Stimulated activated CD4-positive, alpha-beta T cell treated with anti-CD3 and anti-CD28 coated beads, Interleukin-1b, Interleukin-23, amount 100 ng/mL, for 4 hours (primary cell): Measurements from ENCODE around the gene SEMA4D.

ENCODE experiments used
- DNase-seq, 2 donors: peaks; one replicate each; pipeline ENCODE4 v3.0.0-alpha.2; 2020; ENCODE audit warnings: low read depth in 2 of 2

The SEMA4D gene

DNA sequence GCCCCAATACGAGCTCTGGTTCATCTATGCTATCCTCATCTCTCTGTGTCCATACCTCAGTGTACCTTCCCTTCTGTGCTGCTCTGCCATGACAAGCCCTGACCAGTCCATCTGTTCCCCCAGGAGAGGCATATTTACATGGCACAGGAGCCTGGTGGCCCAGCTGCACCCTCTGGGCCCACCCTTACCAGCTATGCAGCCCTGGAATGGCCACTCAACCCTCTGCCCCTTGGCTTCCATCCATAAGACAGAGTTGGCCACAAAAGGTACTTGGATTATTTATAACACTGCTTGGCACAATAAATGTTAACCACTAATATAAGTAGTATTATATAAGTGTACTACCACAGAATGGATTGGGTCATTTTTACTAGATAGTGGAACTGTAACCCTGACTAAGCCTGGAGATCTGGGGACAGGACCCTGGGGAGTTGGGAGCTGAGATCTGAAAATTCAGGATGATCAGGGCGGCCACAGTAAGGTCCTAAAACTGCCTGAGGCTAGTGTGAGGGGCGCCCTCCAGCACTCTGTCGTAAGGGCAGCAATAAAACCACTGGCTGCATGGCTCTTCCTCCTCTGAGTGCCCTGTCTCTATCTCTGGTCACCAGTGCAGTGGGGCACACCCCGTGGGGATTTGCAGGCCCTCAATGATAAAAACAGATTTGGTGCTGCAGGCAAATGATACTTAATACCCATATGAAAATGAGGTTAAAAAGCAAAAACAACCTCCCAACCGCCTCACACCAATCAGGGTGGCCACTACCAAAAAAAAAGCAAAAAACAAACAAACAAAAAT lies 65.8 kb downstream of the SEMA4D start:
- no peak for DNase-seq

DNA sequence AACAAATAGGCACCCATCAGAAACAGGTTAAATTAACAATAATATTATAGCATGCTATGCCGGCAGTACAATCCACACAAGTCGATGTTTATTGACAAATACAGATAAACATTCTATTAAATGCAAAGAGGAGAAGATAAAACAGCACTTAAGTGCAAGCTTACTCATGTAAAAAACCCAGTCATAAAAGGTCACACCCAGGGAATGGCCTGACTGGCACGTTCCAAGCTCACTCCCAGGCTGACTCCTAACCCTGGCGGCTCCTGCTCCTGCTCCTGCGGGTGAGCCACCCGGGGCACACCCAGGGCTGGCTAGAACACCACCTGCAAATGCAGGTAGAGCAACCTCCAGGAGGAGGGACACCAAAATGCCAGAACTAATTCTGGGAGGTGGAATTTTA lies 66.9 kb downstream of the SEMA4D start:
- DNase-seq, result no peak

DNA sequence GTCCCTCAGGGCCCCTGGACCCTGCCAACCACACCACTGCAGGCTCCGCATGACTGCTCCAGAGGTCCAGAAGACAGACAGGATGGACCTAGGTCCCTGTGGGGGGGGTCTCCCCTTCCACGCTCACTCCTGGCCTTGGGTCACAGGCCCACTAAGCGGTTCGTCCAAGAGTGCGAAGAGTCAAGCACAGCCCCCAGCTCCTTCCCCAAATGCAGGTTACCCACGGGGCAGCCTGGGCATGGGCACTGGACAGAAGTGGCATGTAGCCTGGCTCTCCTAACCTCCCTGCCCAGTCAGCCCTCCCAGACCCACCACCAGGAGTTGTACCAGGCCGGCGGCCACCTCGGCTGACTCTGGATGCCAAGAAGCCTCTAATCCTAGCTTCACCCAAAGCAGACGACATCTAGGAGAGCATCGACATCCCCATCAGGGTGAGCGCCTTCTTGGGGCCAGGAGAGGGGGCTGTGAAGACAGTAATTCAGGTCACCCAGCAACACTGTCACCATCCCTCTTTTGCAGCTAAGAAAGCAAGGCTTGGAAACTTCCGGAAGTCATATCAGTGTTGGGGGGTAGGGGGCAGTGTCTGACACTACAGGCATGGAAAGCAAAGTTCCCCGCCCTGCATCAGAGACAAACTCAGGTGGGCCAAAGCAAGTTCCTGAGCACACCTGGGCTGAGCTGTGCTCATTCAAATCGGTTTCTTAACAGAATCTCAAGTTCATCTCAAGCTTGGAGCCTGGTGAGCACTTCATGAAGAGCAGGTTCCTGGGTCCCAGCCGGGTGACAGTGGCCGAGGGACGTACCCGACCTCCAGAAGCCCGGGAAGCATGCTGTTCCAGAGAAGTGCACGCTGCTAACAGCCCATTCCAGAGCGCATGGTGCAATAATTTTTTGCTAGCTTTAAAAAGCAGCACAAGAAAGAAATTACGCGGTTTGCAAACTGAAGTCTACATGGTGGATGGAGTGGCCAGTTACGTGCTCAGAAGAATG lies 68.7 kb downstream of the SEMA4D start:
- peak in 1 of 2 donors; percentile 57 for DNase-seq

DNA sequence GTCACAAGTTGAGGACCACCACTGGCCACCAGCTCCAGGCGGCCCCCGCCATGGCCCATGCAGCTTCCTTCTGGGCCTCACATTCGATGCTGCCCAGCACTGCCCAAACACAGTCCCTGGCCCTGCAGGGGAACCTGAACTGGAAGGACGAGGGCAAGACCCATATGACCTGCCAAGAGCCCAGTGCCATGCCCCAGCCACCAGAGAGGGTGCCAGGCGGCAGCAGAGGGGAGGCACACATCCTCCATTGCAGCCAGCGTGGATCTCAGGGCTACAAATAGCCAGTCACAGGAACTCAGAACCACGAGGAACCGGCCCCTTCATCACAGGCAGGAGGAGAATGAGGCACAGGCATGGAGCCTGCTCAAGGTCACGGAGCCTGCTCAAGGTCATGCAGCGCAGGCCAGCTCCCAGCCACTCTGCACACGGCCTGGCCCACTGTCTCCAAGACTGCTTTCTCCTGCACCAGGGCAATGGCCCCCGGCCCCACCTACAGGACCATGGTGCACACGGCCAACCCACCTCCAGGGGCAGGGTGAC lies 69.6 kb downstream of the SEMA4D start:
- no peak for DNase-seq

DNA sequence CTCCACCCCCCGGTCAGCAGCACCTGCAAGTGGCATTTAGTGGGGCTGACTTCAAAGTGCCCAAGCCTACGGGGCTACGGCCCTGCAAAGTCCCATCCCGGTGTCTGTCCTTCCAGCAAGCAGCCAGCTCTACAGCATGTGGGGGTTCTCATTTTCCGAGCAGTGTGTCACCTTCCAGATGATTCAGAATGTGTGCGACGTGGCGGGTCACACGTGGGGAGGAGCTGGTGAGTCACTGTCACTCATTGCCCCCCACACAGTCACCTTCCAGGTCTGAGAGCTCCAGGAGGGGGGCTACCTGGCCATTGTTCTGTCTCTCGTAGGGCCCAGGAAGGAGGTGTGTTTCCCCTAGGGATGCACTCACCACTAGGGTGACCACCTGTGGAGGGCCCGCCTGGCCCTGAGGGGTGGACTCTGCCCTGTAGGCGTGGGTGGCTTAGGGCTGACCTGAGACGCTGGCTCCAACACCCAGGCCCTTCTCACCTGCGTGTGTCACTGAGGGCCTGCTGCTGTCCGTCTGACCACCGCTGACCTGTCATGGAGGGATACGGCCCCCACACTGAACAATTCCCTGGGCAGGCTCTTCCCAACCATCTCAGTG lies 70.2 kb downstream of the SEMA4D start:
- DNase-seq, result peak; percentile 65 to 75

- DNase-seq, result no peak
Observed at GRCh38 chr9:89426384-89426961, 71.4 kb downstream of the SEMA4D start.

DNA sequence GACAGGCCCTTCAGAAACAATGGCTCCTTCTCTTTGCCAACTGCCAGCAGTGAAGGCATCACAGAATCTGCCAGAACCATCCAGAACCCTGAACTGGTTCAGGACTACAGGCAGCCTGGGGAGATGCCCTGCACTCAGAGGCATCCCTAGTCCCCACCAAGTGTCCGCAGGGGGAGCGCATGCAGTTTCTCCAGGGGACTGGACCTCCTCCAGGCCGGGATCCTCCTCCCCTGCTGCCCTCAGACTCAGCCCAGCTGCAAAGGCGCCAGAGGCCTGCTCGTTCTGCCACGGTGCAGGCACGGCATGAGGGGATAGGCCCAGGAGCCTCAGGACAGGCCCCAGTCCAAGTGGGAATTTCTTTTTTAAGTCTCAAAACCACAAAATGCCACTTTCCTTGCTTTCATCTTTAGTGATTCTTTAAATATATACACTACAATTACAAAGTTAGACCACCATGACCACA lies 72.0 kb downstream of the SEMA4D start:
- DNase-seq, result no peak

DNA sequence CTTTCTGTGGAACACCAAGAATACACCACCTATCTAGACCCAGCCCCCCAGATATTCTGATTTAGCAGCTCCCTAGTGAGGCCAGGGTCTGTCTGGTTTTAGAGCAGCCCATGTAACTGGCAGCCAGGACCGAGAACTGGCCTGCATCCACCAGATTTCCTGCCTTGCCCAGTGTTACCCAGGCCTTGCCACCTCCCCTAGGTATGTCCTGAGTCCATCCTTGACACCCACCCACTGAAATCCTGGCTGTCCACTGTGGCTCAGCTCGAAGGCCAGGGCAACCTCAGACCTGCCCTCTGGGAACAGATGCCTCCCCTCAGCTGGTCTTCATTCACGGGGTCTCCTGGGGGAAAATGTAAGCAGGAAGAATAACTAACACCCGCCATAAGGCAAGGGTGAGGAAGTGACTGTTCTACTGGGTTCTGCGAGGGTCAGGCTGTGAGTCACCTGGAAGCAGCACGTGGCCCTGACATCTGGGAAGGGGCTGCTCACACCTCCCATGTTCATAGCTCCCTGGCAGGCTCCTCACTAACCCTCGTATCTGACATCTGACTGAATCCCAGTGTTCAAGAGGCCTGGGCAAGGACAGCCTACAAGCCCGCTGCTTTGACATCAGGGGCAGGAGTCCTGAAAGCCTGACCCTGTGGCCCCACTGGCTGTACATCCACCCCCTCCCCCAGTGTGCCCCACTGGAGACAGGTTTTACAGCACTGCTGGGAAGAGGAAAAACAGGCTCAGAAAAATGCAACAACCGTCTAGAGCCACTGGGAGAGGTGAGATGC lies 72.7 kb downstream of the SEMA4D start:
- DNase-seq, result no peak

DNA sequence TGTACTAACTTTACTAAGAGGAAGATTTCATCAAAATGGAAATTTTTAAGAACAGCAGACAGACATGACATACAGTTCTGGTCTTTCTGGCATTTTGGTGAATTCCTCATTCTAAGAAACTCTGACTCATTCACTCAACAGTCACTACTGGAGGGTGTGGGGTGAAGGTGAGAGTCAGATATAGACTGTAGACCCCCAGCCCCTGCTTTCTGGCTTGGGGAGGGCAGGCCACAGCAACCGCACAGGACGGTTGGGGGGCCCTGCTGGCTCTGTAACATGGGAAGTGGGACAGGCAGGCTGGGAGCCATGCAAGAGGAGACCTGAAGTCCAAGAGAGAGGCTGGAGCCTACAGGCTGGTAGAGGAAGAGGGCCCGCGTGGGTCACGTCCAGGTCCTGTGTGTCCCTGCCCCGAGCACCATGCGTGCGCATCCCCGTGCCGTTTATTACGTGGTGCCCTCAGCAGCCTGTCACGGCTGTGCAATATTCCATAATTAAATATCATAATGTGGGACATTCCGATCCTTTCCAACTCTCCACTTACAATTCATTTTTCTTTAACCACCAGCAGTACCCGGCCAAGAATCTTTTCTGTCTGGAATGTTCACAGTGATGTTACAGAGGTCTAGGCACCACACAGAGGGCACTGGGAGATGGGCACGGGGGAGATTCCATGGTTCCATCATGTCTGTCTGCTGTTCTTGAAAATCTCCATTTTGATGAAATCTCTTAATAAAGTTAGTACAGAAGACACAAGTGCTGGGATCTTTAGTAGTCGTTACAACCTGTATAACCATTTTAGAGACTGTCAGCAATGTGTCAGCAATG lies 75.5 kb downstream of the SEMA4D start:
- peak in 1 of 2 donors; percentile 51 for DNase-seq

- DNase-seq, result peak; percentile 49 to 60
Observed at GRCh38 chr9:89421595-89421994, 76.3 kb downstream of the SEMA4D start.

- DNase-seq, result no peak
Observed at GRCh38 chr9:89420397-89421178, 77.3 kb downstream of the SEMA4D start.

DNA sequence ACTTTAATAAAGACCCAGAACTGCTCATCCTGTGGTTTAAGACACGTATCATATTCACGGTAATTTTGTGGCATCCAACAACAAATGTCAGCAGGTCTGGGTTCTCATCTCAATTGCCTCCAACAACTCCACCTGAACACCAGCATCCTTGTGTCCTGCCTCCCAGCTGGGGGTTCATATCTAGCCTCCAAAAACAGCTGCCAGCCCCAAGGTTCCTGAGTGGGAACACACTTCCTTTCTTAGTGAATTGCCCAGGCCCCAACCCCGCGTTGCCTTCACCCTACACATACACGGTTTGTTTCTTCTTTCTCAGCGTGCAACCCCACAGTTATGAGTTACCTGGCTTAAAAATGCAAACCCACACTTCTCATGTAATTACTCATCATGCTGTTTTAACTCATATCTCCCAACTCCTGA lies 77.9 kb downstream of the SEMA4D start:
- DNase-seq, result peak in 1 of 2 donors; percentile 42

GRCh38 chr9:89418882-89419640 lies 78.9 kb downstream of the SEMA4D start:
- DNase-seq, result peak; percentile 48 to 61

DNA sequence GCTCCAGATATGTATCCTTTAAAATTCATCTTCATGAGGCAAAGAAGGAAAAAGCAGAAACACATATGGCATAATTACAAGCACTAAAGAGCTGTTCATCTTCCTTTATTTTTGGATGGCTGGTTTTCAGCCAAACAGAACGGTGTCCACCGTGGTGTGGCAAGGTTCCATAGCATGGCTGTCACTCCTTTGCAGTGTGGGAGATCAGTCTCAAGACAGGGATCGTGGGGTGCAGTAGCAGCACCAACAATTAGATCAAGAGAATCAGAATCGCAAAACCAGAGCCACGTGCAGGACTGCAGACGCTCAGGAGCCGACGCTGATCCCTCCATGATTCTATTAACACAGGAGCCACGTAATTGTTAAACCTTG lies 79.5 kb downstream of the SEMA4D start:
- DNase-seq, result no peak

- no peak for DNase-seq
Observed at GRCh38 chr9:89417832-89418473, 80.0 kb downstream of the SEMA4D start.

GRCh38 chr9:89414670-89415324 lies 83.1 kb downstream of the SEMA4D start:
- no peak for DNase-seq

GRCh38 chr9:89413963-89414638 lies 83.8 kb downstream of the SEMA4D start:
- no peak for DNase-seq
